AG04450 (cell line): ENCODE data around the gene WDR47. TPM values are rescaled to one million over a fixed set of nuclear protein-coding genes. Genes with fewer than 3 reads are reported as not detected.

Source experiments
- CTCF ChIA-PET: fragments of 300-600, 350-600 bp; formaldehyde crosslinking; extraction: SDS; loops from one replicate; lab custom pipeline; 2022; ENCODE audit warnings: antibody characterized with exemption, inconsistent platforms; lab: Charles Lee
- POLR2A ChIA-PET: fragments of 350-600 bp; formaldehyde crosslinking; extraction: SDS; loops from one replicate; lab custom pipeline; 2021; ENCODE audit warnings: antibody characterized with exemption, inconsistent platforms; lab: Yijun Ruan, JAX
- DNase-seq: peaks from one replicate; pipeline ENCODE4 v3.0.0-alpha.2; 2011; ENCODE audit warnings: low read depth, low spot score
- H3K27ac ChIP-seq: one replicate; pipeline ENCODE4 v1.5.1; 2012; ENCODE audit warnings: low read depth, low read length, control low read depth
- H3K27me3 ChIP-seq: one replicate; pipeline ENCODE4 v1.6.0; 2012; ENCODE audit warnings: low read length; ENCODE audit not compliant: control insufficient read depth, insufficient read depth
- H3K4me3 ChIP-seq: 2 replicates; pipeline ENCODE4 v1.5.1; 2011; ENCODE audit warnings: mild to moderate bottlenecking, low read depth, low read length, control low read depth
- H3K9me3 ChIP-seq: 2 replicates; pipeline ENCODE4 v1.5.1; 2012; ENCODE audit warnings: low read length; ENCODE audit not compliant: control insufficient read depth, insufficient read depth
- polyA plus RNA-seq: library from polyadenylated mRNA; depleted of rRNA; stranded (reverse); fragments of >200 nt; gene quantifications from 2 replicates; pipeline ENCODE4 v1.2.3, GENCODE V29; 2011
- TF ChIP-seq, protein P1 (sequence below): IDR thresholded peaks from 2 replicates; pipeline ENCODE4 v1.5.1; 2011; ENCODE audit warnings: low read depth, low read length, control low read depth, inconsistent platforms

The WDR47 gene
- polyA plus RNA-seq, 1 experiment = 23.1 TPM

DNA sequence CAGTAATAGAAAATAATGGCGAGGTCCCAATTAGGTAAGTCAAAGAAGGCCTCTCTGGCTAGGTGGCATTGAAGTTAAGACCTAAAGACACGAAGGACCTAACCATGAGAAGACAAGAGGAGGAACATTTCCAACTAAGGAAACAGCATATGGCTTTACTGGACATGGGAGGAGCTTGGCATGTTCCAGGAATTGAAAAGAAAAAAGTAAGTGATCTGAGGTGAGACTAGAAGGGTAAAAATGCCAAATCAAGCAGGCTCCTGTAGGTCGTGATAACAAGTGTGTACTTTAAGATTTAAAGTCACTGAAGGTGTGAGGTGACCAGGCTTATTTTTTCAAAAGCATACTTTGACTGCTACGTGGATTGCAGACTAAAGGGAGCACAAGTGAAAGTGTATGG, 65.2 kb downstream of the WDR47 start:
- Histone ChIP-seq H3K27ac (no peak overlapping the region), H3K9me3 (no peaks in the 10 kb centered on the region), H3K4me3 (no peak overlapping the region), H3K27me3 (no peaks in the 10 kb centered on the region)
- CTCF ChIA-PET = interaction anchor here (1.2 kb wide), 1 partner anchor 33 kb away, joined by 5 read pairs; no protein-coding TSS in a partner anchor
- POLR2A ChIA-PET = no interaction called here
- TF ChIP-seq, protein P1, sequence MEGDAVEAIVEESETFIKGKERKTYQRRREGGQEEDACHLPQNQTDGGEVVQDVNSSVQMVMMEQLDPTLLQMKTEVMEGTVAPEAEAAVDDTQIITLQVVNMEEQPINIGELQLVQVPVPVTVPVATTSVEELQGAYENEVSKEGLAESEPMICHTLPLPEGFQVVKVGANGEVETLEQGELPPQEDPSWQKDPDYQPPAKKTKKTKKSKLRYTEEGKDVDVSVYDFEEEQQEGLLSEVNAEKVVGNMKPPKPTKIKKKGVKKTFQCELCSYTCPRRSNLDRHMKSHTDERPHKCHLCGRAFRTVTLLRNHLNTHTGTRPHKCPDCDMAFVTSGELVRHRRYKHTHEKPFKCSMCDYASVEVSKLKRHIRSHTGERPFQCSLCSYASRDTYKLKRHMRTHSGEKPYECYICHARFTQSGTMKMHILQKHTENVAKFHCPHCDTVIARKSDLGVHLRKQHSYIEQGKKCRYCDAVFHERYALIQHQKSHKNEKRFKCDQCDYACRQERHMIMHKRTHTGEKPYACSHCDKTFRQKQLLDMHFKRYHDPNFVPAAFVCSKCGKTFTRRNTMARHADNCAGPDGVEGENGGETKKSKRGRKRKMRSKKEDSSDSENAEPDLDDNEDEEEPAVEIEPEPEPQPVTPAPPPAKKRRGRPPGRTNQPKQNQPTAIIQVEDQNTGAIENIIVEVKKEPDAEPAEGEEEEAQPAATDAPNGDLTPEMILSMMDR = no peak
- no peak for DNase-seq

DNA sequence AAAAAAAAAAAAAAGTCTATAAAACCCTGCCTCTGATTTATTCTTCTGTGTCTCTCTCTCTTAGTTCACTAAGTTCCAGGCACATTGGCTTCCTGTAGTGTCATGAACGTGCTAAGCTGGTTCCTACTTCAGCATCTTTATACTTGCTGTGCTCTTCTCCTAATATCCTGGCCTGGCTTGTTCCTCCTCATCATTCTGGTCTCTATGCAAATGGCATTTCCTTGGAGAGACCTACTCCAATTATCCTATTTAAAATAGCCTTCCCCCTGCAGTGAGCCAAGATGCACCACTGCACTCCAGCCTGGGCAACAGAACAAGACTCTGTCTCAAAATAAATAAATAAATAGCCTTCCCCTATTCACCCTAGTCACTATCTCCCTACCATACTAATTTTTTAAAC, 69.0 kb downstream of the WDR47 start:
- ChIA-PET CTCF (no interaction called here), POLR2A (no interaction called here)
- H3K4me3 ChIP-seq = no peak overlapping the region
- H3K27ac ChIP-seq = no peak overlapping the region
- TF ChIP-seq, protein P1 = no peak
- no peak for DNase-seq
- H3K9me3 ChIP-seq = no peaks in the 10 kb centered on the region
- no peaks in the 10 kb centered on the region for H3K27me3 ChIP-seq

DNA sequence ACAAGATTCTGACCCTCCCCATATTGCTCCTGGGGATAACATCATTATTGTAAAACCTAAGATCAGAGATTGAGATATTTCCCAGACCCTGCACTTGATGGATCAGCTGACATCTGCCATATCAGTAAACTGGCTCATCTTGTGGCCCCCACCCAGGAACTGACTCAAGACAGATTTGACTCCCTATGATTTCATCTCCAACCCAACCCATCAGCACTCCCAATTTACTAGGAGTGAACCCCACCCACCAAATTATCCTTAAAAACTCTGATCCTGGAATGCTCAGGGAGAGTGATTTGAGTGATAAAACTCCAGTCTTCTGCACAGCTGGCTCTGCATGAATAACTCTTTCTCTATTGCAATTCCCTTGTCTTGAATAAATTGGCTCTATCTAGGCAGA, 72.6 kb downstream of the WDR47 start:
- no peaks in the 10 kb centered on the region for H3K9me3 ChIP-seq
- H3K27me3 ChIP-seq = no peaks in the 10 kb centered on the region
- no peak for DNase-seq
- no peak overlapping the region for H3K4me3 ChIP-seq
- TF ChIP-seq, protein P1 = no peak
- ChIA-PET CTCF (interaction anchor here (0.5 kb wide), 1 partner anchor 130 kb away, joined by 6 read pairs; no protein-coding TSS in a partner anchor), POLR2A (no interaction called here)
- no peak overlapping the region for H3K27ac ChIP-seq

DNA sequence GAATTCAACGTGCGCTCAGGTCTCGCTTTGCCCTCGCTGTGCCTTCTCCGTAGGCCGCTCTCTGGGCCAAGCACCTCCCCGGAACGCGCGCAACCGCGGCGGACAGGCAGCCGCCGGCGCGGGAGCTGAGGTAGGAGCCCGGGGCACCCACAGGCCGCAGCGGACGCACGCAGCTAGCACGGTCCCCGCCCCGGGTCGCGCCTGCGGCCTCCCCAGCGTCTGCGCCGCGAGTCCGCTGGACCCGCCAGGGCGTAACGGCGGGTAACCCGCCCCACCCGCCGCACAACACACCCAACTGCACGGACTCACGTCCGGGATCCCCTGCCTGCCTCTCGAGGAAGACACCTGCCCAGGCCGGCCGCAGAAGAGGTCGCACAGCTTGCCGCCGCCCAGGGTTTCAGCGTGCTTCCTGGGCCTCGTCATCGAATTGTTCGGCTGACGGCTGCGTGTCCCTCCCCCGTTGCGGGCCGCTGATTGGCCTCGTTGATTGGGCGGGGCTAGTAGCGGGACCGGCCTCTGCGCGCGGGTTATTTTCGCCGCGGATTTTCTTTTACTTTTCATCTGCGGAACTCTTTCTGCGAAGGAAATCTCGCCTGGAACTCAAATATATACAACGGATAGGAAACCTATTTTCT, 78.7 kb downstream of the WDR47 start, which contains the start of gene CLCC1:
Gene CLCC1 (minus strand): TSS at position 433 of the 635 bp plus-strand sequence. CDS start 13,047 bp downstream, outside the sequence.
- H3K9me3 ChIP-seq = no peaks in the 10 kb centered on the region
- H3K27me3 ChIP-seq = no peaks in the 10 kb centered on the region
- H3K27ac ChIP-seq = peak within 1 kb of the TSS; percentile 91
- CTCF ChIA-PET = interaction anchor here (0.6 to 0.7 kb wide), 2 partner anchors 274 to 569 kb away, joined by 3 read pairs; no protein-coding TSS in a partner anchor
- peak; percentile 74 for DNase-seq
- peak within 1 kb of the TSS; percentile 79 for H3K4me3 ChIP-seq
- POLR2A ChIA-PET = no interaction called here
- TF ChIP-seq, protein P1 = no peak

DNA sequence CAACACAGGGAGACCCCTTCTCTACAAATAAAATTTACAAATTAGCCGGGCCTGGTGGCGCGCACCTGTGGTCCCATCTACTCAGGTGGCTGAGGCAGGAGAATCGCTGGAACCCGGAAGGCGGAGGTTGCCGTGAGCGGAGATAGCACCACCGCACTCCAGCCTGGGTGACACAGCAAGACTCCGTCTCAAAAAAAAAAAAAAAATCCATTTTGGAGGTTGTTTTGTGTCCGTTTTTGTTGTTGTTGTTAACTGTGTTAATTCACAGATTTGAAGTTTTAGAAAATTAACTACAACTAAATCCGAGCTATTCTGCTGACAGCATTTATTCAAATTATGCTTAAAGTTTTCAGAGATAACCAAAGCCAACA, 79.2 kb downstream of the WDR47 start:
- CTCF ChIA-PET = interaction anchor here (0.6 to 0.7 kb wide), 2 partner anchors 274 to 570 kb away, joined by 3 read pairs; no protein-coding TSS in a partner anchor
- H3K9me3 ChIP-seq = no peaks in the 10 kb centered on the region
- DNase-seq = no peak

More for the DNA sequence above, 79.2 kb downstream of the WDR47 start:
- H3K4me3 ChIP-seq = peak overlapping the region; percentile 79
- TF ChIP-seq, protein P1 = no peak
- peak overlapping the region; percentile 91 for H3K27ac ChIP-seq
- POLR2A ChIA-PET = no interaction called here
- H3K27me3 ChIP-seq = no peaks in the 10 kb centered on the region
